Parathyroid adenoma (tissue), 2 donors: ENCODE results near the gene ZEB2.

Experiments used
- H2AFZ ChIP-seq: fragments of 300-600 bp; sonication (generic); one replicate; pipeline ENCODE4 v1.7.0; 2017; ENCODE audit warnings: antibody characterized with exemption, mild to moderate bottlenecking
- H3K27ac ChIP-seq: fragments of 300-600 bp; sonication (generic); one replicate; pipeline ENCODE4 v1.7.0; 2017
- H3K27me3 ChIP-seq: fragments of 300-600 bp; sonication (generic); one replicate; pipeline ENCODE4 v1.7.0; 2017; ENCODE audit warnings: low read length; ENCODE audit not compliant: control insufficient read depth, insufficient read depth
- H3K36me3 ChIP-seq: fragments of 300-600 bp; sonication (generic); one replicate; pipeline ENCODE4 v1.7.0; 2017; ENCODE audit warnings: low read length; ENCODE audit not compliant: control insufficient read depth, insufficient read depth
- H3K4me1 ChIP-seq: fragments of 300-600 bp; sonication (generic); one replicate; pipeline ENCODE4 v1.7.0; 2017; ENCODE audit warnings: control low read depth
- H3K4me2 ChIP-seq: fragments of 300-600 bp; sonication (generic); one replicate; pipeline ENCODE4 v1.7.0; 2017; ENCODE audit warnings: low read length
- H3K4me3 ChIP-seq: fragments of 300-600 bp; sonication (generic); one replicate; pipeline ENCODE4 v1.7.0; 2017; ENCODE audit warnings: low read depth, low read length
- H3K79me2 ChIP-seq: fragments of 300-600 bp; sonication (generic); one replicate; pipeline ENCODE4 v1.7.0; 2017; ENCODE audit warnings: control low read depth
- H3K9ac ChIP-seq: fragments of 300-600 bp; sonication (generic); one replicate; pipeline ENCODE4 v1.7.0; 2017; ENCODE audit warnings: mild to moderate bottlenecking
- H3K9me3 ChIP-seq: fragments of 300-600 bp; sonication (generic); one replicate; pipeline ENCODE4 v1.7.0; 2017; ENCODE audit warnings: low read length; ENCODE audit not compliant: control insufficient read depth
- CTCF ChIP-seq: fragments of 300-600 bp; sonication (generic); IDR thresholded peaks from one replicate; pipeline ENCODE4 v1.7.0; 2017; ENCODE audit warnings: antibody characterized with exemption, mild to moderate bottlenecking
- donor health status: primary hyperparathyroidism.

ZEB2 gene

GRCh38 chr2:144535300-144535699 lies 15.4 kb upstream of the ZEB2 start:
- H3K36me3 ChIP-seq, result no peaks in the 10 kb centered on the region
- H3K4me1 ChIP-seq, result no peaks in the 10 kb centered on the region
- no peak overlapping the region for H3K4me3 ChIP-seq
- no peak overlapping the region for H3K4me2 ChIP-seq
- no peak overlapping the region for H2AFZ ChIP-seq
- H3K9ac ChIP-seq, result no peak overlapping the region
- no peaks in the 10 kb centered on the region for H3K27me3 ChIP-seq
- no peaks in the 10 kb centered on the region for H3K9me3 ChIP-seq
- no peaks in the 10 kb centered on the region for H3K79me2 ChIP-seq
- H3K27ac ChIP-seq, result no peak overlapping the region
- TF ChIP-seq CTCF, result no peak

GRCh38 chr2:144533221-144533620 lies 13.3 kb upstream of the ZEB2 start:
- Histone ChIP-seq H3K4me3 (no peak overlapping the region), H3K36me3 (no peaks in the 10 kb centered on the region), H3K9ac (no peak overlapping the region), H3K79me2 (no peaks in the 10 kb centered on the region), H3K4me1 (no peaks in the 10 kb centered on the region), H2AFZ (no peak overlapping the region), H3K27ac (no peak overlapping the region), H3K27me3 (no peaks in the 10 kb centered on the region), H3K9me3 (no peaks in the 10 kb centered on the region), H3K4me2 (no peak overlapping the region)
- TF ChIP-seq CTCF, result no peak

GRCh38 chr2:144530596-144530995 lies 10.7 kb upstream of the ZEB2 start:
- H3K79me2 ChIP-seq, result no peaks in the 10 kb centered on the region
- H3K27me3 ChIP-seq, result peaks cover 3% of the 10 kb centered on the region
- H3K9me3 ChIP-seq, result no peaks in the 10 kb centered on the region
- no peaks in the 10 kb centered on the region for H3K36me3 ChIP-seq
- no peak overlapping the region for H3K9ac ChIP-seq
- no peak overlapping the region for H2AFZ ChIP-seq
- no peak overlapping the region for H3K4me2 ChIP-seq
- H3K4me1 ChIP-seq, result no peaks in the 10 kb centered on the region
- no peak for TF ChIP-seq CTCF
- no peak overlapping the region for H3K27ac ChIP-seq
- H3K4me3 ChIP-seq, result no peak overlapping the region

- Histone ChIP-seq H3K9me3 (no peaks in the 10 kb centered on the region), H3K27ac (no peak overlapping the region), H3K27me3 (peaks cover 3% of the 10 kb centered on the region), H2AFZ (no peak overlapping the region), H3K4me1 (no peaks in the 10 kb centered on the region), H3K9ac (no peak overlapping the region), H3K36me3 (no peaks in the 10 kb centered on the region), H3K4me2 (no peak overlapping the region), H3K4me3 (no peak overlapping the region), H3K79me2 (no peaks in the 10 kb centered on the region)
- TF ChIP-seq CTCF, result no peak
Measured at GRCh38 chr2:144529841-144530240, 9.9 kb upstream of the ZEB2 start.

GRCh38 chr2:144528108-144528507 lies 8.2 kb upstream of the ZEB2 start:
- no peak overlapping the region for H3K4me2 ChIP-seq
- H3K9me3 ChIP-seq, result no peaks in the 10 kb centered on the region
- H3K9ac ChIP-seq, result no peak overlapping the region
- no peak overlapping the region for H3K4me3 ChIP-seq
- H3K36me3 ChIP-seq, result no peaks in the 10 kb centered on the region
- H3K27me3 ChIP-seq, result peaks cover 3% of the 10 kb centered on the region
- H3K79me2 ChIP-seq, result no peaks in the 10 kb centered on the region
- H2AFZ ChIP-seq, result no peak overlapping the region
- no peaks in the 10 kb centered on the region for H3K4me1 ChIP-seq
- TF ChIP-seq CTCF, result no peak
- no peak overlapping the region for H3K27ac ChIP-seq
